Effector CD4-positive, alpha-beta T cell (primary cell): ENCODE results near the gene EZR.

Experiments used
- DNase-seq: peaks from one replicate; pipeline ENCODE4 v3.0.0-alpha.2; 2020

Gene EZR

GRCh38 chr6:158817728-158818580 lies 1.2 kb downstream of the EZR start:
- peak; percentile 77 for DNase-seq

GRCh38 chr6:158816803-158817727 lies 2.1 kb downstream of the EZR start:
- DNase-seq: peak; percentile 30

GRCh38 chr6:158816329-158816728 lies 2.8 kb downstream of the EZR start:
- DNase-seq: no peak

GRCh38 chr6:158815907-158816306 lies 3.3 kb downstream of the EZR start:
- DNase-seq: no peak

- no peak for DNase-seq
Measured at GRCh38 chr6:158815379-158815724, 3.8 kb downstream of the EZR start.

- no peak for DNase-seq
Measured at GRCh38 chr6:158813032-158813431, 6.1 kb downstream of the EZR start.

- no peak for DNase-seq
Measured at GRCh38 chr6:158812611-158813010, 6.6 kb downstream of the EZR start.

- DNase-seq: no peak
Measured at GRCh38 chr6:158810155-158811095, 8.7 kb downstream of the EZR start.

GRCh38 chr6:158808941-158809678 lies 10.1 kb downstream of the EZR start:
- no peak for DNase-seq

GRCh38 chr6:158808442-158808833 lies 10.7 kb downstream of the EZR start:
- no peak for DNase-seq

- no peak for DNase-seq
Measured at GRCh38 chr6:158807515-158808441, 11.4 kb downstream of the EZR start.

- no peak for DNase-seq
Measured at GRCh38 chr6:158805698-158806377, 13.3 kb downstream of the EZR start.

GRCh38 chr6:158804207-158804606 lies 15.0 kb downstream of the EZR start:
- DNase-seq: no peak

GRCh38 chr6:158803733-158804143 lies 15.4 kb downstream of the EZR start:
- DNase-seq: peak; percentile 34

- DNase-seq: no peak
Measured at GRCh38 chr6:158801655-158802294, 17.4 kb downstream of the EZR start.

- DNase-seq: no peak
Measured at GRCh38 chr6:158799051-158799792, 19.9 kb downstream of the EZR start.

GRCh38 chr6:158798311-158798710 lies 20.9 kb downstream of the EZR start:
- no peak for DNase-seq

GRCh38 chr6:158797331-158798310 lies 21.5 kb downstream of the EZR start:
- no peak for DNase-seq
